ENCODE measurements around the gene SPTB.

DNA sequence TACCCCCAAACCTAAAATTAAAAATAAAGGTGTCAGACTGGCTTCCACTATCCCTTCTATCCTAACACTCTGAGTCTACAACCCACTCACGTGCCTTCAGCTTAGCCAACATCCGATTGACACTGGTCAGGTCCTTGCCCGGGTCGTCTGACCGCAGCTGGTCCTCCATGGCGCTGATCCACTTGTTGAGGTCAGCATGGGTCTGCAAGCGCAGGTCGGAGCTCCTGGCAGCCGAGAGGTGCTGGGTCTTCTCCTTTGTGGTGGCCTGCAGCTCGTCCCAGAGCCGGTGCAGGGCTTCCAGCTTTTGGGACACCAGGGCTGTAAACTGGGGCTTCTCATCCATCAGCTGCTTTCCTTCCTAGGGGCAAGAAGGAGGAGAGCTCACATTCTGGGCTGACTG, 97.5 kb downstream of the SPTB start:
- TF ChIP-seq, protein P1, sequence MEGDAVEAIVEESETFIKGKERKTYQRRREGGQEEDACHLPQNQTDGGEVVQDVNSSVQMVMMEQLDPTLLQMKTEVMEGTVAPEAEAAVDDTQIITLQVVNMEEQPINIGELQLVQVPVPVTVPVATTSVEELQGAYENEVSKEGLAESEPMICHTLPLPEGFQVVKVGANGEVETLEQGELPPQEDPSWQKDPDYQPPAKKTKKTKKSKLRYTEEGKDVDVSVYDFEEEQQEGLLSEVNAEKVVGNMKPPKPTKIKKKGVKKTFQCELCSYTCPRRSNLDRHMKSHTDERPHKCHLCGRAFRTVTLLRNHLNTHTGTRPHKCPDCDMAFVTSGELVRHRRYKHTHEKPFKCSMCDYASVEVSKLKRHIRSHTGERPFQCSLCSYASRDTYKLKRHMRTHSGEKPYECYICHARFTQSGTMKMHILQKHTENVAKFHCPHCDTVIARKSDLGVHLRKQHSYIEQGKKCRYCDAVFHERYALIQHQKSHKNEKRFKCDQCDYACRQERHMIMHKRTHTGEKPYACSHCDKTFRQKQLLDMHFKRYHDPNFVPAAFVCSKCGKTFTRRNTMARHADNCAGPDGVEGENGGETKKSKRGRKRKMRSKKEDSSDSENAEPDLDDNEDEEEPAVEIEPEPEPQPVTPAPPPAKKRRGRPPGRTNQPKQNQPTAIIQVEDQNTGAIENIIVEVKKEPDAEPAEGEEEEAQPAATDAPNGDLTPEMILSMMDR (IDR thresholded peaks at IDR 0.05; ENCODE audit: low read depth, low read length), result no peak
- TF ChIP-seq, protein P2, sequence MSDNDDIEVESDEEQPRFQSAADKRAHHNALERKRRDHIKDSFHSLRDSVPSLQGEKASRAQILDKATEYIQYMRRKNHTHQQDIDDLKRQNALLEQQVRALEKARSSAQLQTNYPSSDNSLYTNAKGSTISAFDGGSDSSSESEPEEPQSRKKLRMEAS (IDR thresholded peaks at IDR 0.05; ENCODE audit: low read depth, low read length), result no peak
- TF ChIP-seq POLR2A (IDR thresholded peaks at IDR 0.05; ENCODE audit: extremely low read depth, insufficient read length) (no peak), MYC (IDR thresholded peaks at IDR 0.05; ENCODE audit: low read depth, low read length) (no peak)
